SK-N-SH (cell line): ENCODE measurements around the gene CLSTN2.

ENCODE experiments used
- CTCF ChIP-seq: fragments of 200-600 bp; sonication (generic); IDR thresholded peaks from 2 replicates; pipeline ENCODE4 v1.6.1; 2017; ENCODE audit warnings: antibody characterized with exemption, mild to moderate bottlenecking, moderate library complexity
- GABPA ChIP-seq: IDR thresholded peaks from 2 replicates; pipeline ENCODE4 v1.4.0; 2012; ENCODE audit warnings: low read depth, mild to moderate bottlenecking
- MXI1 ChIP-seq: IDR thresholded peaks from 2 replicates; pipeline ENCODE4 v1.6.1; 2012; ENCODE audit warnings: mild to moderate bottlenecking, low read depth, low read length, improper control_type of control experiment
- RCOR1 ChIP-seq: fragments of 150-350 bp; IDR thresholded peaks from 2 replicates; pipeline ENCODE4 v1.6.1; 2017; ENCODE audit warnings: antibody characterized with exemption, low read length
- SIN3A ChIP-seq: IDR thresholded peaks from 2 replicates; pipeline ENCODE4 v1.6.1; 2012; ENCODE audit warnings: low read depth, mild to moderate bottlenecking, low read length, moderate library complexity, borderline replicate concordance
- YY1 ChIP-seq: IDR thresholded peaks from 2 replicates; pipeline ENCODE4 v1.4.0; 2012; ENCODE audit warnings: low read depth, mild to moderate bottlenecking

GRCh38 chr3:139969386-139969785, 34.4 kb downstream of the CLSTN2 start:
- TF ChIP-seq MXI1 (no peak), RCOR1 (no peak), CTCF (no peak), YY1 (no peak), GABPA (no peak), SIN3A (no peak)
